HG03521 (cell line): ENCODE results near the gene ETS1.

ENCODE experiments used
- ATAC-seq: cut with Tn5 transposase; IDR thresholded peaks from one replicate; pipeline ENCODE4 v1.9.1; 2021; ENCODE audit warnings: mild to moderate bottlenecking, moderate library complexity; ENCODE audit not compliant: unreplicated experiment

Gene ETS1

DNA sequence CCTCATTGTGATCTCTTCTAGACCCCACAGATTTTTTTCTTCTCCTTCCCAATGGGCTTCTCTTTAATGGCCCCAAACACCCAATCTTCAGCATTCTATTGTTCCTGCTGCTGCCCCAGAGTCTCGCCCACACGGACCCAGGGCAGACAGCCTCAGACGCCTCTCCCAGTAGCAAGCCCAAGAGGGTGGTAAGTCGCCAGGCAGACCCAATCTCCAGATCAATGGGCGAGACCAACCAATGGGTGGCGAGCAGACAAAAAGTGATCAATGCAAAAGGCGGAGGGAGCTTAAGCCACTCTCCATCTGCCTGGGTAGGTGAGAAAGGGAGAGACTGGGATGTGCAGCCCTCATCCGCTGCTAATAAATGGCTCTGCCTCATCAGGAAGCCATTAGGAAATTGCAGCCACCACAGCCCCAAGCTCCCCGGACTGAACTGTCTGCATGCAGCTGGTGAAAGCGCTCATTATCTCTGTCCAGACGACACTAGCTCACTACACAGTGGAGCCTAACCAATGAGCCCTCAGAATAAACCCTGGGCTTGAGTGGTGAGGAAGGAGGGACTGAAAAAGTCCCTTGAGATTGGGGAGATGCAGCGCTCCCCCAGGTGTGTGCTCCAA, 81.8 kb downstream of the ETS1 start:
- ATAC-seq = no peak

DNA sequence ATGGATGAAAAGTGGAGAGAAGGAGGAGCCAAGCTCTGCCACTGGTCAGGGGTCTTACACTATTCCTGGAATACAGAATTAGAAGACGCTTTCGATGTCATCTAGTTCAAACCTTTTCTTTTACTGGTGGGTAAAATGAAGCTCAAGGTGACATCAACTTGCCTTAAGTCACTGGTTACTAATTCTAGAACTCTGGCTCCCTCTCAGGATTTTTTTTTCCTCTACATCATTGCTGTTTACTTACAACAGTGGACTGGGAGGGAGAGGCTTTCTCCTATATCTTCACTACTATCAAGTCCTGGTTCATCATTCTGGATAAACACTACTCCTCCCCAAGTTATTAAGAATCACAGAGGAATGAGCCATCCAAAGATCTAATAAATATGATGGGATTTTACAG, 82.9 kb downstream of the ETS1 start:
- no peak for ATAC-seq

GRCh38 chr11:128503245-128503991, 83.9 kb downstream of the ETS1 start:
- ATAC-seq = no peak

DNA sequence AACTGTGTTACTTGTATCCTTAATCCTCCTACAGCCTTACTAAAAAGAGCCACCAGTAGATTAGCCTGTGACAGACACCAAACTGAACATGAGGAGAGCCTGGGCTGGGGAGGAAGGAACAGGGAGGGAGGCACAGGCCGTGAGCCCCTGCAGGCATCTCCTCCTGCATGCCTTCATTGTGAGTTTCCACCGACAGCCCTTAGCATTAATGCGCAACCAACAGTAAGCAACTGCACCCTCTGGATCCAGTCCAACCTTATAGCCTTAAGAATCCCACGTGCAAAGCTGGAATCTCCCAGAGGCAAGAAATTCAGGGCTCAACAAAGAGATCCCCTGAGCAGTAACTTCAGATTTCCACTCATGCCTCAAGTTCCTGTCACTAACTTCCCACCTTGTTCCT, 84.6 kb downstream of the ETS1 start:
- ATAC-seq = no peak

DNA sequence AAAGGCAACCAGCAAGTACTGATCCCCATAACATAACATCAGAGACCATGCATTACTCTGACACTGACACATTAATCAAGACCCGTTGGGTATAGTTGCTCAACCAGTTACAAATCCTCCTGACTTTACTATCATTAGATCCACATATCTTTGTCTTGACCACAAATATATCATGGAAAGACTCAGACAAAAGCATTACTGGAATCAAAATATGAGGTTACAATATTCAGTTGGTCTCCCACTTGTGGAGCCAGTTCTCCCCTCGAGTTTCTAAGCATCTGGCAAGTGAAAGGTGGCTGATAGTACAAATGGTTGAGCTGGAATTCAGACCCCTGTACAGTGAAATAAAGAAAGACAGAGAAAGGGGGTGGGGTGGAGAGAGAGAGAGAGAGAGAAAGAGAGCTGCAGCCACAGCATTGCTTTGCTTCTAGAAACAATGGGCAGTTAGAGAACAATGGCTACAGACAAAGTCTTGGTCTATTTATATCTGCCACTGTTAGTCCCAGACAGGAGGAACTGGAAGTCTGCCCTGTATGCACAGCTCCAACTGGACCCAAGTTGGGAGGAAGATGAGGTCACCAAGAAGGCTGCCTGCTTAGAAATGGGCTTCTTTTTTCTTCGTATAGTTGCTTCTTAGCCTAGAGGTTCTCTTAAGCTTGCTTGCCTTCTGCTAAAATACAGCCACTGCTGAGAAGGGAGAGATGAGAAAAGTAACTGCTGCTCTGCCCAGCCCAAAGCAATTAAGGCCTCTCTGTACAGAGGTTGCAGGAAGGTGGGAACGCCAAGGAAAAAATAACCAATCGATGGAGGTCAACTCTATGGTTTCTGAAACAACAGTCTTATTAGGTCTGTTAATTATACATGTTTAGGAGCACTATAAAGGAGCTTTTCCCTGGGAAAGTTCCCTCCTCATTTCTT, 85.5 kb downstream of the ETS1 start:
- ATAC-seq = no peak

DNA sequence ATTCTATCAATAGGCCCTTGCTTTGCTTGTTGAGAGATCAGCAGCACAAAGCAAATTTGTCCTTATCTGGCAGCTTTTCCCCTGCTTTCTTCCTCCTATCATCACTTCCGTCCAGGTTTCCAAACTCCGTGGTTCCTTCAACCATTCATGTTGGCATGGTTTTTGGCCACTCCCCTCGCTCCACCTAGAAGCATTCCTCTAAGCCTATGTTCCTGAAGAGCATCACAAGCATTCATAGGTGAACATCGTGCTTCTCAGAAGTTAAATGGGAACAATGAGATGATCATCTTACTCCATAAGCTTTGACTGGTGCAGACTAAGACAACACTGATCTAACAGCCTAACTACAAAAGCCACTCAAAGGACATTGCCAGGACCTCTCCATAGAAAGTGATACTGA, 86.3 kb downstream of the ETS1 start:
- ATAC-seq = no peak

GRCh38 chr11:128500493-128500892, 86.9 kb downstream of the ETS1 start:
- no peak for ATAC-seq

DNA sequence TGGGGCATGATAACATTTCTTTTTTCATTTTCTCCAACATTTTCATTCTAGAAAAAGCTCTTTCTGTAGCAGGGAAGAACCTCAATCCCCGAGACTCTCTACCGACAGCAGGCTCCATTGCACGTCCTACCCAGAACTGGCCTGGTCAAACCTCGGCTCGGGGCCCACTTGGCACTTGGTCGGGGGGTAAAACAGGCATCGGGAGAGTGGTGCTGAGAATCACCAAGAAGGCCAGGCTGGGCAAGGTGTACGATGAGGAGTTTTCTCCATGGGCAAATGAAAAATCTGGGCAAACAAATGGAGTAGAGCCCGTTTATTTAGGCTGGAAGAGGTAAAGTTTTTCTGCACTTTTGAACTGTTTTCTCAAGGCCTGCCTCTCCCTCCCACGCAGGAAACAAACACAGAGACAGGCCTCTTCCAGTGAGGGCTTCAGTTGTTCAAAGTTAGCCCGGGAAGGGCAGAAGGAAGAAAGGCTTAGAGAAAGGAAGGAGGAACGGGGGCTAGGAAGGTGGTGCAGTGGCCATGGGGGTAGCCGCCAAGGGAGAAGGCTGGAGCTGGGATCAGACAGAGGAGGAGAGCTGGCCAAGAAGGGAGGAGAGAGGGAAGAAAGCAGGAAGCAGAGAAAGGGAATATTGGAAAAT, 87.6 kb downstream of the ETS1 start:
- ATAC-seq = no peak

GRCh38 chr11:128498721-128499245, 88.6 kb downstream of the ETS1 start:
- no peak for ATAC-seq

- no peak for ATAC-seq
Observed at GRCh38 chr11:128497776-128498095, 89.6 kb downstream of the ETS1 start.

- peak; percentile 52 for ATAC-seq
Observed at GRCh38 chr11:128497061-128497775, 90.1 kb downstream of the ETS1 start.

DNA sequence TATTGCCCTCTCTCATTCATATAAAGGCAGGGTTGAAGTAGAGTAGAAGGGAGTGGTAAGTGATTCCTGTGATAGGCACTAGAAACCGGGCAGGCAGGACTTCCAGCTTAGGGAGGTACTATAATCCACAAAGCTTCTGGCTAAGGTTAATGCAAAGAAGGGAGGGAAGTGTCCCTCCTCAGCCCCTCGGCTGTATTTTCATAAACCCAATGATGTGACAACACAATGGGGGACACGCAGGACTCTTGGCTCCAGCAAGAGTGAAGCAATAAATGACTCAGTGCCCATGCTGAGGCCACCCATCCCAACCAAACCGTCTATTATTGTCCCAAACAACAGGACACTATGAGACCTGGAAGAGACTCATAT, 90.7 kb downstream of the ETS1 start:
- peak; percentile 10 for ATAC-seq

GRCh38 chr11:128496249-128496648, 91.1 kb downstream of the ETS1 start:
- no peak for ATAC-seq

DNA sequence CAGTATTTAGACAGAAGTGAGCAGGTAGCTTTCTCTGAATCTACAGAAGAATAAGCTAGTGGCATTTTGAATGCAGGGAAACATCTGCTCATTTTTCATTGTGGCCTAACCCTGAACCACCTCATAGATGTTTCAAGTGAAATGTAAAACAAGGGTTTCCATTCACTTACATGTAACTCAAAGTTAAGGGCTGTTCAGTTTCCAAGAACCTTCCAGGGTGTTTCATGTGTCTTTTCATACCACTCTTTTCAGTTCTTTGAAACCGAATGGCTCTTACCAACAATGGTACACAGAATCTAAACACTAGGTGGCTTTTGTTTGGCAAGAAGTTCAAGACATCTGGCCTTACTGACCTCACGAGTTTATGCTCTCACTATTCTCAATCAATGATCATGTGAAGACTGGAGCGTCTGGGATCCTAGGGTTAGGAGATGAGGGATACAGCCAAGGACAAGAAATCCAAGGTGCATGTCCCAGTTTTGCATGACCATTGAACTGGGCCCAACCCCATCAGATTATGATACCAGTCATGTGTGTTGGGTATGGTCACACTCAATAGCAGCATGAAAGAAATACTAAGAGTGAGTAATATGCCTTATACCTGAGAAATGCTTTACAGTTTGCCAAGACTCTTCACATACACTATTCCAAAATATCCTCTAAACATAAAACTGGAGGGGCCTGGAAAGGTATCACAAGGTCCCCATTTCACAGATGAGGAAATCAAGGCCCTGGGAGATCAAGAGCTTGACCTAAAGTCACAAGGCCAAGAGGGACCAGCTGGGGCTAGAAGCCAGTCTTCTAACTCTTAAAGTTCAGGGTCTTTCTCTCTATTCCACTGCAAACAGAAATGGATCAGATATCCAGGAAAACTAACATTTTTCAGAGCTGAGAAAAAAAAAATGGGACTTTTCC, 92.7 kb downstream of the ETS1 start:
- ATAC-seq = no peak

GRCh38 chr11:128493570-128493965, 93.8 kb downstream of the ETS1 start:
- no peak for ATAC-seq

- ATAC-seq = no peak
Observed at GRCh38 chr11:128492903-128493569, 94.3 kb downstream of the ETS1 start.

DNA sequence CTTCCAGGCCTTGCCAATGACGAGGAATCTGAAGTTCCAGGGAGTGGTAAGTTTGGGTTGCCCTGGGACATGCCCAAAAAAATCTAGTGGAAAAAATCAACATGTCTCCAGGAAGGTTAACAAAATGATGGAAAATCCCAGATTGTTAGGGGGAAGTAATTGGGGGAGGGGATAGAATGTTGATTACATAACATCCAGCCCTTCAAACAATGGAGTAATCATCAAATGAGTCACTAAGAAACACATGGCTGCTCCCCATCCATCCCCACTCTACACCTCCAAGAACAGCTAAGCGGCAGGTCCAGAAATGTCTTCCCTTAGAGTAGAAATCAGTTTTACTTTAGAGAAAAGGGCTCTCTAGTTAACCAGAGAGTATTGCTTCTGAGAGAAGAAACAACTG, 94.9 kb downstream of the ETS1 start:
- ATAC-seq = no peak

DNA sequence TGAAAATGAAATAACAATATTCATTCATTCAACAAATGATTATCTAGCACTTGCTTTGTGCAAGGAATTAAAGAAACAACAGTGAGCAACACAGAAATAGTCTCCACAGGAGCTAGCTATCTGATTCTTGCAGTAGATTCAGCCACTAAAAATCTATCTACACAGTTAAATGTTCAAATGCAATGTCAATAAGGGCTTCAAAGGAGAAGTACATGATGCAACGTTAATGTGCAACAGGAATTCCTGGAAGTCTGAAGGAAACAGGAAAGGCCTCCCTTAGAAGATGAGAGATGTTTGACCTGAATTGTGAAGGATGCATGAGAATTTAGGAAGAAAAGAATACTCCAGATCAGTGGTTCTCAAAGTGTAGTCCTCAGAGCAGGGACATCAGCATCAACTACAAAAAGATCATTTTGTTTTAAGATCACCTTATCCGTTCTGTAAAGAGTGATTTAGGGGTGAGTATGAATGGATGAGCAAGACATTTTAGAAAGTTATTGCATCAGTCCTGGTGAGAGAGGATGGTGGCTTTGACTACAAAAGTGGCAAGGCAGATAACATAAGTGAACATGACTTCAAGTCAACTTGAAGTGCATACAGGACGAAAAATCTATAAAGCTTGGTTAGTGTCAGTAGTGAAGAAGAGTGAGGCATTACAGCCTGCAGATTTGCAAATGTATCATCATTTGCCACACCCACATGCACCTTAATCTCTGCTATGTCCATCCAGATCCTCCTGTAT, 96.0 kb downstream of the ETS1 start:
- ATAC-seq = no peak
